Measurements from ENCODE around the gene GAS5.
"Not testable (repeated sequence)": the region's sequence is repeated elsewhere in the genome, so short reads cannot be mapped to it uniquely, and the experiment has no call there.

The GAS5 gene

DNA sequence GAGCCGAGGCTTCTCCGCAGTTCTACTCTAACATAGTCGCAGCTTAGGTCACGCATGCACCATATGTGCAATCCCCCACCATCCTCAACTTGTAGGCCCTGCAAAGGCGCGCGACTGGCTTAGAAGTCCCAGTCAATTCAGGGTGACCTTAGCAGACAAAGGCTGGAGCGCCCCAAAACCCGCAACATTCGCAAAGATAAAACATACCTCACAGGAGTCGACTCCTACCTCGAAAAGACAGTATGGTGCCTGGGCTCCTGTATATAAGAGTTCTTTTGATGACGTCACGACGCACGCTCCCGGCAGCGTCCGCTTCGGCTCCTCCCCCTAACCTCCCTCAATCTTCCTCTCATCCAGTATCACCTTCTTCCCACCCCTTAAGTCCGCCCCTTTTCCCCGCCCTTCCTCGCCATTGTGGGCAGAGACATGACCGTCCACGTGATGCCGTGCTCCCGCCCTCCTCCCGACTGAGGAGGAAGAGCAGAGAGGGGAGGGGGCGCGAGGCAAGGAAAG lies at the start of gene GAS5:
TSS of gene GAS5 (minus strand) at position 237 of the 513 bp plus-strand sequence.
- peak; percentile 98 for DNase-seq (ENCODE audit: low read depth)

DNA sequence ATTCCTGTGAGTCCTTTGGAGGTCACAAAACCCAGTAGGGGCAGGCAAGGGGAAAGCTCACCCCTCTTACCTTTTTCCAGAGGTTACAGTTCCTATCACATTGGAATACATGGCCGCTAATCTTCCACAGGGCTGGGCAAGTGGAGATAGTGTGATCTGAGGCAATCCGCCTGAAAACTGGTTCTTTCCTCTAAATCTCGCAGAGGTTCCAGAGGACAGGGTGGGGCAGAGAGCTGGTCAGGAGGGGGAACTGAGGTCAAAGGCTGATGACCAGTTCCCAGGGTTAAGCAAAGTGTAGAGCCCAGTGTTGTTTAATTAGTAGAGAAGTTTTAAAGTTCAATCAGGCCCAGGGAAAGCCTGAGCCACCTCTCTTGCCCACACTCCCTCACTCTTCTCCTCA lies 49.4 kb upstream of the GAS5 start, which contains the start of gene SERPINC1:
TSS of gene SERPINC1 (minus strand) at position 179 of the 400 bp plus-strand sequence. CDS start at position 111, 68 bp downstream.
- no peak for DNase-seq (ENCODE audit: low read depth)

DNA sequence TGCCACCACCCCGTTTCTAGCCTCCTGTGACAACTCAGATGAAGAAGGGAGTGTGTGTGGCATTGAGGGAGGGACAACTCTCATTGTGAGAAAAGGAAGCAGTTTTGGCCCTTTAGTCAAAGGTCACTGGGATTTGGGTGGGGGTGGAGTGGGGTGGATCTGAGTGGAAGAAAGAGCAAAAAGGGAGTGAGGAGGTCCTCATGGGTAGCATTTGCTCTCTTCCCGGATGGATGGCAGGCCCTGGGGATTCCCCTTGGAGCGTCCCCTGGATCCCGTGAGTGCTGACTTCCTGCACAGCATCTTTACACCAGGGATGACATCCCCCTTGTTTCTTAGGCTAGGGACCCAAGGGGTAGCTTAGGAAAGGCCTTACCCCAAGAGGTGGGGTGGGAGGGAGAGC lies 48.9 kb upstream of the GAS5 start:
- DNase-seq (ENCODE audit: low read depth), result no peak

DNA sequence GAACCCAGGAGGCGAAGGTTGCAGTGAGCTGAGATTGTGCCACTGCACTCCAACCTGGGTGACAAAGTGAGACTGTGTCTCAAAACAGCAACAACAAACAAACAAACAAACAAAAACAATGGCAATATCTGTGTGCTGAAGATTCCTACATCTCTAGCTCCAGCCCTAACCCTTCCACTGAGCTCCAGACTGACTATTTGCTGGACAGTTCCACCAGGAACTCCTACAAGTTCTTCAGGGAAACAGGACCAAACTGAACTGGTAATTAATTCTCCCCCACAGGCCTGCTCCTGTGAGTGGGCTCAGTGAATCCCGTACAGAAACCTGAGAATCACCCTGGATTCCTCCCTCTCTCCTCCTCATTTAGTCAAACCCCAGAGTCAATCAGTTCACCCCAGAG lies 47.8 kb upstream of the GAS5 start:
- DNase-seq (ENCODE audit: low read depth), result no peak

DNA sequence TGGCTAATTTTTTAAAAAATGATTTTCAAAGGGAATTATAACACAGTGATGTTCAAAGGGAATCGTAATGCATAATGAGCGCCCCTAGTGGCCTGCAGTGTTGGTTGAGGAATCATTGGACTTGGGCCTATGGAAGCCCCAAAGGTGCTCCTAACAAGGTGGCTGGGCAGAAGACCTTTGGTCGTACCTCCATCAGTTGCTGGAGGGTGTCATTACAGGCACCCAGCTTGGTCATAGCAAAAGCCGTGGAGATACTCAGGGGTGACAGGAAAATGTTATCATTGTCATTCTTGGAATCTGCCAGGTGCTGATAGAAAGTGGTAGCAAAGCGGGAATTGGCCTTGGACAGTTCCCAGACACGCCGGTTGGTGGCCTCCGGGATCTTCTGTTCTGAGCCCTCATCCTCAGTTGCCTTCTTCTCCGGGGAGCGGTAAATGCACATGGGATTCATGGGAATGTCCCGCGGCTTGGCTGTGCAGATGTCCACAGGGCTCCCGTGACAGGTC lies 46.6 kb upstream of the GAS5 start:
- no peak for DNase-seq (ENCODE audit: low read depth)

DNA sequence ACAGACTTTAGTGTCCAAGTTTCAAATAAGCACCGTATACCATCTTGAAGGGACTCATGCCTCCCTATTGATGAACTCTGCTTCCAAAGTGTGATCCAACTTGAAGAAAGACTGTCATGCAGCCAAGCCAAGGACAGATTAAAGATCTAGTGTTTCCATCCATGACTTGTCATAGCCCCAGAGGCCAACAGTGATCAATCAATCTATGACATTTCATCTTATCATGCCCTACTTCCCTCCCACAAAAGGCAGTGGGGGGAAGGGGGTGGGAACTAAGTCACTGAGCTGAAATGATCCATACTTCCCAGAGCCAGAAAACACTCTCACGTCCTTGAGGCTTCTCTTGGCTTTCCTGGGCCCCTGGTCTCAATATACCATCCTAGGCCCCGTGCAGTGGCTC lies 45.3 kb upstream of the GAS5 start:
- DNase-seq (ENCODE audit: low read depth), result no peak

DNA sequence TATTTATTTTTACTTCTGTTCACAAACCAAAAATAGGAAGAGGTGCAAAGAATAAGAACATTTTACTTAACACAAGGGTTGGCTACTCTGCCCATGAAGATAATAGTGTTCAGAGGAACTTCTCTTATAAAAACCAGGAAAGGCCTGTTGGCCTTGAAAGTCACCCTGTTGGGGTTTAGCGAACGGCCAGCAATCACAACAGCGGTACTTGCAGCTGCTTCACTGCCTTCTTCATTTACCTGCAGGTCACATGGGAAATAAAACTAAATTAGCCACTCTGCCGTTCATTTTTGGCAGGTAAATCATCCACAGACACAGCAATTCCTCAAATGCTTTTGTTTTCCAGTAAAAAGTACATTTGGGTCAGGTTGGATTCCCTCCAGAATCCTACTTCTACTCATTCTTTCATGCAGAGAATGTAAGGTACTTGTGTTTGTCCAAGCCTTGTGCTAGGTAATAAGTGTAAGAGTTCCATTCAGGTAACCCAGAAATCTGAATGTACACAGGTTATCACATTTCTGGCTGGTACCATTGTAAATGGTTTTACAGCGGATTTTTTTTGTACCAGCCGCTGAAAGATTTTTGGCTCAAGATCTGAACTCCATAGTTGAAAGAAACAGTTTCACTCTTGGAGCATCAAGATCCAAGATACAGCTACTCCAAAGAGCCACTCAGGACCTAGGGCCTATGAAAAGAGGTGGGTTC lies 36.2 kb upstream of the GAS5 start:
- DNase-seq (ENCODE audit: low read depth), result no peak

DNA sequence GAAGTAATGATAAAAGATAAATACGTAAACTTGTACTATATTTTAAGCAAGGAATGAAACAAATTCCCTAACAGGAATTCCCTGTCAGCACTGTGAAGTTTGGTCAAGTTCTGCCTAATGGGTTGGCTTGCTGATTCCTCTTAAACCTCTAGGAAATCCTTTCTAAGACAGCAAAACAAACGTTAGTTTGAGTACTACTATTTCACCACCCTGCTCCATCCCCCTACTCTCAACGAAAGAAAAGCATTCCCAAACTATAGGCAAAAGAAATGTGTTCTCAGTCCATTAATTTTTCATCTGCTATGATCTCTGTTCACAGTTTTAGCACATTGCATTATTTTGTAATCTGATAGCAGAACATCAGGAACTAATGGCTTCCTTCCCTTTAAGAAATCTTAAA lies 33.2 kb upstream of the GAS5 start:
- no peak for DNase-seq (ENCODE audit: low read depth)

DNA sequence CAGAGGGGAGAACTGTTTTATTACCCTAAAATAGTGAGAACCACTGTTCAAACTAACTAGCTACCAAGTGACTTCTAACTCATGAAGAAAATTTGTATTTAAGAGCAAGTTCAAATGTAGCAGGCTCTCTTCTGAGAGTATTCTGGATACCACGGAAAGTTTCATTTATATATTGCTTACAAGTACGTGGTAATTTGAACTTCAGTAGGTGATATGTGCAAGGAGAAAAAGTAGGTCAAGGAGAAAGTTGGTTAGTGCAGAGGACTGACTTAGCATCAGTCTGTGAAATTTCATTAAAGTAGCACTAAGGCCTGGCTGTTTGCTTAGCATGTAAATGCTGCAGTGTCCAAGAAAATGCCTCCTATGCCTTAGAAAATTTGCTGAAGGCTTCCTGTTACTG lies 32.6 kb upstream of the GAS5 start:
- DNase-seq (ENCODE audit: low read depth), result no peak

DNA sequence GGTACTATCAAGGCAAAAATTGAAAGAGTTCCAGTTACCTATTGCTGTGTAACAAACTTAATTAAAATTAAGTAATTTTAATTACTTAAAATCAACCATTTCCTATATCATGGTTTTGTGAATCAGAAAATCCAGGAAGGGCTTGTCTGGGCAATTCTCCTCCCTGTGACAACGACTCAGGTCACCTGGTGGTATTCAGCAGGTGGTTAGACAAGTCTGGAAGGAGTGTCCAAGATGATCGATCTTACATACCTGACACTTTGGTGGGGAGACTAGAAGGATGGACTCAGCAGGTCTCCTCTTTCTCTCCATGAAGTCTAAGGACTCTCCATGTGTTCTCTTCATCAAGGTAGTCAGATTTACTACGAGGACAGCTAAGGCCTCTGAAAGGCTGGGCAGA lies 26.4 kb upstream of the GAS5 start:
- DNase-seq (ENCODE audit: low read depth), result no peak

DNA sequence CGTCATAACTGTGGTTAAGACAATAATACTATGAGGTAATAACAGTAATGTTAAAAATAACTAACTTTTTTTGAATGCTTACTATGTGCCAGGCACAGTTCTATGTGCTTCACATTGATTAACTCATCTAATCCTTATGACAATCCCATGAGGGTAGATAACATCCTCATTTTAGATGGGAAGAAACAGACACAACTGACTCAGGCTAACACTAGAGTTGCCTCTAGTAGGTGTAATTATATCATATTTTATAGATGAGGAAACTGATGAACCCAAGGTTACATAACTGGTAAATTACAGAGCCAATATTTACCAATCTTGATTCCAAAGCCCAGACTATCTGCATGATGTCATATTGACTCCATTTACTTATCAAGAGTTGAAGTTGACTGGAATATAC lies 25.8 kb upstream of the GAS5 start:
- no peak for DNase-seq (ENCODE audit: low read depth)

DNA sequence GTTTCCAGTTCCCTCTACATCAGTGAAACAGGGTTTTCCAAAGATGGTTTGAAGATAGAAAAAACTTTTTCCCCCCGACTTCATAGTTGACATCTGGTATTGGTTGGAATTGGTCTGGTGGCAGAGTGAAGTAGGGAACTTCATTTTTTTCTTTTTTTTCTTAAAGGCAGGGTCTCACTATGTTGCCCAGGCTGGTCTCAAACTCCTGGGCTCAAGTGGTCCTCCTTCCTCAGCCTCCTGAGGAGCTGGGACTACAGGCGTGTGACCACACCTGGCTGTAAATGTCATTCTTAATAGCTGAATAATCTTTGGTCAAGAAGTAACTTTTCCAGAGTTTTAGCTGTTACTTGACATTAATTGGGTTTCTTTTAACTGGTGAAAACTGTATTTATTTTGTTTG lies 22.1 kb upstream of the GAS5 start:
- DNase-seq (ENCODE audit: low read depth), result no peak

DNA sequence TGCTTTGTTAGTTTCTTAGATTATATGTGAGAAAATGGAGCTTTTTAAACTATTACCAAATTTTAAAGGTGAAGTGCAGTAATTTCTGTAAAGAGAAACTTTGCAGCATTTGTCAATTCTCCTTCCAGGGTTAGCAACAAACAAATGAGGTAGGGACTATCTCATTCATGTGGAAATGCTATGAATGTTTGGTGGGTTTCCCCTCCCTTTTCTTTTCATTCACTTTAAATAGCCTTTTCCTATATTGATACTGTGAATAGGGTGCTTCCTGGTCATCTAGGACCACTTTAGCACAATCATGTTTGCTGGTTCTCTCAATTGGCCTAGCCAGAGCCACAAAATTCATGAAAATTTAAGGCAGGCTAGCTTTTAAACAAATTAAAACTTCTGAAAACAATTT lies 21.0 kb upstream of the GAS5 start:
- DNase-seq (ENCODE audit: low read depth), result no peak

DNA sequence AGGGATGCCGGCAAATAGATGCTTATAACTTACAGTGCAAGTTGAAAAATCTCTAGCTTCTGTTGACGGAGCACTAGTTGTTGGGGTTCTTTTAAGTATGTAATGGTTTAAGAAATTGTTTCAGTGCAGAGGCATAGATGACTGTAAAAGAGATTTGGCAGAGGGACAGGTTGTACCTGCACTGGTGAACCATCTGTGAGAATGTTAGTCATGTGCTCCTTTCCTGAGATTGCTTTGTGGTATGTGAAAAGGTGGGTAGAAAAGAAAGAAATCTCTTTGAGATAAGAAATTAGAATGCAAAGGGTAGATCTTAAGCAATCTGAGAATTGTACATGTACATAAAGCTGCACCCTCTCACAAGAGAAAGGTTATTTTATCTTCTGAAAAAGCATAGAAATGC lies 19.8 kb upstream of the GAS5 start:
- DNase-seq (ENCODE audit: low read depth), result no peak

DNA sequence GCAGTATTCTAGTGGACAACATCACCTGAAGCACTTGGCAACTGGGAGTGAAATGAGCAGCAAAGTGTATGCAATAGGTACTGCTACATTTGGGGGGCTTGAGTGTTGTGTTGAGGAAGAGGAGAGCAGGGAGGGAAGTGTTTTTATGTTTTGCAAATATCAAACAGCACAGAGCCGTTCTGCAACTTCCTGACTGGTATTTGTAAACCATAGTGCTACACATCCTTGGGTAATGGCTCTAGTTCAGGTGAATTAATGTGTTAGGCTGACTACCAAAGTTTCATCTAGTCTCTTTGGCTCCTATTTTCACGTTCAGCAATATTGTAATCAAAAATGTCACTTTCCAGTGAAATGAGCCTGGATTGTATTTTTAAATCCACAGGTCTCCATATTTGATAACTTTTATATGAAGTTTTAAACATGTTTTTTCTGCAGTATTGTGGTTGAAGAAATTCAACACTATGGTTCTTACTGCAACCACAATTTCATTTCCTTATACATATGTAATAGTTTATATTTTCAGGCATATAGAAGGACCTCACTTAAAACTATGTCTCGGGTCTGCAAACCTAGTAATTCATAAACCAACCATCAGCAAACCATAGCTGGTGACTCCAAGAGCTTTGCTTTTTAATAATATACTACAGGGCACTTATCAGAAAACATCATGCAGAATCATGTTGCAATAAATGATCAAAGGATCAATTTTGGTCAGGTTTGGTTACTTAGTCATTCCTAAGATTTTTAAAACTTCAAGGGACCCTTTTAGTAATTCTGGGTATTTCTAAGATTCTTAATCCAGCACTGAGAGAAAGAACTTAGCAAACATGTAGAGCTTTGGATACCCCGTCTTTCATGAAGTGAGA lies 19.2 kb upstream of the GAS5 start:
- no peak for DNase-seq (ENCODE audit: low read depth)

DNA sequence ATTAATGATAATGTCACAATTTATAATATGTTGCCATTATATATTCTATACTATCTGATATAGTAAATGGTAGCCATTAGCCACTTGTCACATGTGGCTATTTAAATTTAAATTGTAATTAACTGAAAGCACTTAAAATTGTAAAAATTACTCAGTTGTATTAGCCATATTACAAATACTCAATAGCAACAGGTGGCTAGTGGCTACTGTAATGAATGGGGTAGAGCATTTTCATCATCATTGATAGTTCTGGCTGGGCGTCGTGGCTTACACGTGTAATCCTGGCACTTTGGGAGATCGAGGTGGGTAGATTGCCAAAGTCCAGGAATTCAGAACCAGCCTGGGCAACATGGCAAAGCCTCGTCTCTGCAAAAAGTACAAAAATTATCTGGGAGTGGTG lies 16.9 kb upstream of the GAS5 start:
- DNase-seq (ENCODE audit: low read depth), result no peak

DNA sequence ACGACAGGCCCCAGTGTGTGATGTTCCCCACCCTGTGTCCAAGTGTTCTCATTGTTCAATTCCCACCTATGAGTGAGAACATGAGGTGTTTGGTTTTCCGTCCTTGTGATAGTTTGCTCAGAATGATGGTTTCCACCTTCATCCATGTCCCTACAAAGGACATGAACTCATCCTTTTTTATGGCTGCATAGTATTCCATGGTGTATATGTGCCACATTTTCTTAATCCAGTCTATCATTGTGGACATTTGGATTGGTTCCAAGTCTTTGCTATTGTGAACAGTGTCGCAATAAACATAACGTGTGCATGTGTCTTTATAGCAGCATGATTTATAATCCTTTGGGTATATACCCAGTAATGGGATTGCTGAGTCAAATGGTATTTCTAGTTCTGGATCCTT lies 13.3 kb upstream of the GAS5 start:
- not testable (repeated sequence) for DNase-seq (ENCODE audit: low read depth)

DNA sequence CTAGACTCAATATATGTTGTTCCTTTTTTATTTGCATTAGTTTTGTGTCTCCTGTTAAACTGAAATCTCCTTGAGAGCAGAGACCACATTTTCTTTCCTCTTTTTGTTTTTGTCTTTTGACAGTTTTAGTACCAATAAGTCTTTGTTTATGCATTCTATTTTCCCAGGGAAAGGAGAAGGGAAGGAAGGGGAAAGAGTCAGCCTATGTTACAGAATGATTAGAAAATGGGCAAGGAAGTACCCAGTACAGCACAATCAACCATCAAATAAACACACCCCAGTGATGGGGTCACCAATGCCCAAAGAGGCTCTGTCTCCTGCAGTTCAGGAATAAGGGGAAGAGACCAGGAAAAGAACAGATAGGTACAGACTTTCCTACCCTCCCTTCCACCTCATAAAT lies 10.5 kb upstream of the GAS5 start:
- DNase-seq (ENCODE audit: low read depth), result no peak

DNA sequence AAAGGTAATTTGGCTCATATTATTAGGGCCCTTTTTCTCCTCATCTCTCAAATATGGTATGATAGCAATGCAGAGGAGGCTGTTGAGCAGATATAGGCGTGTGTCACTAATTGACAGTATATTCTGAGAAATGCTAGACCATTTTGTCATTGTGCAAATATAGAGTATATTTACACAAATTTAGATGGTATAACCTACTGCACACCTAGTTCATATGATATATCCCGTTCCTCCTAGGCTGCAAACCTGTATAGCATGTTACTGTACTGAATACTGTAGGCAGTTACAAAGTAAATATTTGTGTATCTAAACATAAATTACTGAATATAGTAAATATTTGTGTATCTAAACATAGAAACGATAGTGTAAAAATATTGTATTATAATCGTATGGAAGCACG lies 8.9 kb upstream of the GAS5 start:
- no peak for DNase-seq (ENCODE audit: low read depth)

DNA sequence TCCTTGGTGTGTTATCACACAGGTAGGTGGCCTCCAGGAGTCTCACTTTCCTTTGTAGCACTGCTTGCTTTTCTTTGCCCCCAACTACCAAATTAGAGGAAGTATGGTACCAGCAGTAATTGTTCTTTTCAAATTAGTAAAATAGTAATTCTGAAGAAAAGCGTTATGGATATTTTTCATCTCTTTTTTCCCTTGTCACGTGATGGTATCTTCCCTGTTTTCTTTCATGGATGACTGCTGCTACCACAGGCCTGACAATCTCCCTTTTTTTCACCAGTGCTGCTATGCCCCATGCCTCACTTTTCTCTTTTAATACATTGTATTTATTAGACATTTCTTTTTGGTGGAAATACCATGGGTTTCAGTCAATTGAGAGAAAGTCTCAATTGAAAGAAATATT lies 3.7 kb upstream of the GAS5 start:
- DNase-seq (ENCODE audit: low read depth), result no peak

DNA sequence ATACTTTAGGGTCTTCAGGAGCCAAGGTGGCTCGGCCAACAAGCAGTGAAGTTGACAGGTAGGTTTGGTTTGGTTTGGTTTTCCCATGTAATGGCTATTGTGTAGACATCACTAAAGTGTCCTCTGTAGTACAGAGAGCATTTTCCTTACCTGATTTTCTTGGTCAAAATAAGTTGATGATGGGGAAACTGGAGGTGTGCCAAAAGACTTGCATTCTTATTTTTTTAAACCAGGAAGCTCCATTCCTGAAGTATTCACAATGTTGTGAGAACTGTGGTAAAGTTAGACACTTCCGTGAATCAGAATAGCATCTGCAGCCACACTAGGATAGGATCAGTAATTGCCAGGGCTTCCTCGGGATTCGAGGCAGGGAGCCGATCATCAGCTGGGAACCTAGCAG lies 3.3 kb upstream of the GAS5 start:
- DNase-seq (ENCODE audit: low read depth), result no peak

DNA sequence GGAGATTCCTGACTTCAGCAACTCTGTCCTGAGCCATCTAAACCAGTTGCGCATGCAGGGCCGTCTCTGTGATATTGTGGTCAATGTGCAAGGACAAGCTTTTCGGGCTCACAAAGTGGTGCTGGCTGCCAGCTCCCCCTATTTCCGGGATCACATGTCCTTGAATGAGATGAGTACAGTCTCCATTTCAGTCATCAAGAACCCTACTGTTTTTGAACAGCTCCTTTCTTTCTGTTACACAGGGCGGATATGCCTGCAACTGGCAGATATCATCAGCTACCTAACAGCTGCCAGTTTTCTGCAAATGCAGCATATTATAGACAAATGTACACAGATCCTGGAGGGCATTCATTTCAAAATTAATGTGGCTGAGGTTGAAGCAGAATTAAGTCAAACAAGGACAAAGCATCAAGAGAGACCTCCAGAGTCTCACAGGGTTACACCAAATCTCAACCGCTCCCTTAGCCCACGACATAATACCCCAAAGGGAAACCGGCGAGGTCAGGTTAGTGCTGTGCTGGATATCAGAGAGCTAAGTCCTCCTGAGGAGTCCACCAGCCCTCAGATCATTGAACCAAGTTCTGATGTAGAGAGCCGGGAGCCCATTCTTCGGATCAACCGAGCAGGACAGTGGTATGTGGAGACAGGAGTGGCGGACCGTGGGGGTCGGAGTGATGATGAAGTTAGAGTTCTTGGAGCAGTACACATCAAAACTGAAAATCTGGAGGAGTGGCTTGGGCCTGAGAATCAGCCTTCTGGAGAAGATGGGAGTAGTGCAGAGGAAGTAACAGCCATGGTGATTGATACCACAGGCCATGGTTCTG lies 2.7 kb upstream of the GAS5 start:
- no peak for DNase-seq (ENCODE audit: low read depth)

Data from activated T-helper 1 cell treated with Interleukin-2 at 50 U/mL for 16 hours (primary cell).